ENCODE results near the gene LPCAT4.
"Not testable (repeated sequence)": the region's sequence is repeated elsewhere in the genome, so short reads cannot be mapped to it uniquely, and the experiment has no call there.

LPCAT4 gene

DNA sequence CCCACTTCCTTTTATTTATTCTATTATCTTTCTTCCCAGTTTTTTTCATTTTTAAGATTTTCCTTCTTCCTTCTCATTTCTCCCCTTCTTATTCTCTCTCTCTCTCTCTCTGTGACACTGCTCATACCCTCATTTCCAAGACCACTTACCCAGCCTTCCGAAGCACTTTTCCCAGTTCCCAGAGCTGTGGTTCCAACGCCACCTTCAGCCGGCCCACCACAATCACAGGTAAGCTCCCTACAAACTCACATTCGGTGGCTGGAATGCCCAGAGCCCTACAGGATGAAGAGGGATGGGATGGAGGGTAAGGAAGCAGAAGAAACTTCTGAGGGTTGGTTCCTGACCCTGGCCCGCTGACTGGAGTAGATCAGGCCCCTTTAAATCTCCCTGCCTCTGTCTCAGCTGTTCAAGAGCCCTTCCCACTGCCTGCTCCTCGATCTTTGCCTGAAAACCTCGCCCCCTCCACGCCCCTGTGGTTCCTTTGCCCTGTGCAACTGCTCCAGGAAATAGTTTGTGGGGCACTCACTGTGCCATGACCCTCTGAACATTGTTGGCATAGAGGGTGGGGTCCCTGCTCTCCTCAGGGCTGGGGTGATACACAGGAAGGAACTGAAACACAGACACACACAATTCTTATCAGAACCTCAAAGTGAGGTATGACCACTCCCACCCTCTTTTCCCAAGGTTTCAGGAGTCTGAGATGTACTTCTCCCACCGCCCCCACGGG lies 4.8 kb downstream of the LPCAT4 start:
- DNase-seq (ENCODE audit: low read depth), result no peak

DNA sequence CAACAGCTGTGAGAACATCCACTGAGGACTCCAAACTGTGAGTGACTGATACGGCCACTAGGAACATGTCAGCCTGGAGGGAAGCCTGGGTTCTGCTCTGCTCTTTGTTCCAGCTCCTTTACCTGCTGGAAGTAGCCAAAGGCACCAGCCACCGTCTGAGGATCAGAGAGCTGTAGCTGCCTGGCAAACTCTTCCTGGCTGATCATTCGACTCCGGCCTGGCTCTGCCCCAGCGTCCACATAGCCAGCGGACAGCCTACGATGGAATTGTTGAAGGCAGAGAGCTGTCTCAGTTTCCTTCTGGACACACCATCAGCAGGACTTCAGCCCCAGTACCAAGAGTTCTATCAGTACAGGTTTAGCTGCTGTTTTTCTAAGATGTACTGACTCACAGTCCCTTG lies 5.7 kb downstream of the LPCAT4 start:
- no peak for DNase-seq (ENCODE audit: low read depth)

DNA sequence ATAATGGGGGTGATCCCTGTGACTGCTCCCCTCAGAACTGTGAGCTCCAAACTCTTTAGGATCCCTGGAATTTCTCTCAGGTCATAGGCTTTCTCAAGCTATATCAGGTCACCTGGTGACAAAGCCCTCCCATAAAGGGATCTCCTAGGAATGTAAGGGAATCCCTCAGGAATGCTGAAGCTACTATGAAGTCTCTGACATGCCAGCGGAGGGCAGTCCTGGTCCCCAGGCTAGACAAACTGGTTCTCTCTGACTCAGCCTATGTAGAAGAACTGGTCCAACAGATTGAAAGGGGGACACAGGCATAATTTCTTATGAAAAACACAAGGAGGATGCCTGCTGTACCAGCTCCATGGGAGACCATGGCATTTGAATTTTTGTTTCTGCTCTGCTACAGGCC lies 6.7 kb downstream of the LPCAT4 start:
- DNase-seq (ENCODE audit: low read depth), result peak; percentile 37

DNA sequence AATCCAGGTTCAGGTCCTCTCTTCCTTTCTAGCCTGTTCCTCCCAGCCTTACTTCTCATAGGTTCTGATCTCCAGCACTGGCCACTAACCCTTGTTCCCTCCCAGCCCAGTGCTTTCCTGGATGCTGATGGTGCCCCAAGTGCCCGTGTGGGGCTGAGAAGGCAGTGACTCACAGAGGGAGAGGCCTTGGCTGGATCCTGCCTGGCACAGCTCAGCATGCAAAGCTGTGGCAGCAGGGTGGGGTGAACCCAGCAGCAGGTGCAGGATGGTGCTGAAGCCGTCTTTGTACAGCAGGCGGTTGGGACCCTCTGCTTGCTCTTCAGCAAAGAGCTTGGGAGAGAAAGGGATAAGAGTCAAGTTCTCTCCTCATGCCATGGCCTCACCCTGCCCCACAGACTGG lies 7.6 kb downstream of the LPCAT4 start:
- no peak for DNase-seq (ENCODE audit: low read depth)

DNA sequence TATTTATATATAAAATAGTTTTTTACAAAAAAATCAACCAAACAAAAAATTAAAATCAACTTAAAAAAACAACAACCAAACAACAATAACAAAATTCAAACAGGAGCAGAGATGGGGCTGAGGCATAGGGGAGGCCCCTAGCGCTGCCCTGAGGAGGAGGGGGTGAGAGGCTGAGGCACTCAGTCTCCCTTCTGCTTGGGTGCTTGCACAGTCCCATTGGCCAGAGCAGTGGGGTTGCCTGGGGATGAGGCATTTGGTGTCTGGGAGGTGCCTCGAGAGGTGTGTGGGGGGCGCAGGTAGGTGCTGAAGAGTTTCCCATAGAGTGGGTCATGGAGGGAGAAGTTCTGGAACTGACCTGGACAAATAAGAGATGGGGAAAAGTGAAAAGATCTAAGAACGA lies 8.0 kb downstream of the LPCAT4 start:
- DNase-seq (ENCODE audit: low read depth), result no peak

DNA sequence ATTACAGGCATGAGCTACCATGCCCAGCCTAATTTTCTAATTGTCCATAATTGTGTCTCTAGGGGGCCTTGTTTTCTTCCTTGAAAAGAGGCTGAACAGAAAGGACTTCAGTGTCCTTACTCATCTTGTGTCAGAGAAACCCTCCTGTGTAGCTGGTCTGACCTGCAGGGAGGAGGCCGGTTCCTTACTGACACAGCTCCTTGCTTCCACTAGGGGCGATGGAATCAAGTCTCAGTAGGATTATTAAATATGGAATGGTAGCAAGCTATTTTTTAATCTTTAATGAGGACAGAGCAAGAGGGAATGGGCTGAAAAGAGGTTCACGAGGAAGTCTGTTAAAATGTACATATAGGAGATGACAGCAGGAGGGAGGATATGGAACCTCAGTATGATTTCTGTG lies 8.6 kb downstream of the LPCAT4 start:
- DNase-seq (ENCODE audit: low read depth), result no peak

DNA sequence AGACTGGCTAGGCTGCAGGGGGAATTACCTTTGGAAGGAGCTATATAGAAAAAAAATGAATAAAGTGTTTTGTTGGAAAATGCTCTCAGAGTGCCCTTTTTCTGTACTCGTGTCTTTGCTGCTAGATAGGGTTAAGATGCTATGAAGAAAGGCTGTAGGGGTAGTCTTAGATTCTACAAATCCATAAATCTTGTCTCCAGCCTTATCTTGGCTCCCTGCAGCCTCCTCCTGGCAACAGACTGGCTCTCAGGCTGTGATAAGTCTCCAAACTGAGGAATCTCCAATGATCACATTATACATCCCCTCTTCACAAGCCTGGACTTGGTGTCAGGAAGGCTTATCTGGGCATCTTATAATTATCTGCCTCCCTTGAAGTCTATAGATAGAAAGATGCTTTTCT lies 9.3 kb downstream of the LPCAT4 start:
- DNase-seq (ENCODE audit: low read depth), result no peak

DNA sequence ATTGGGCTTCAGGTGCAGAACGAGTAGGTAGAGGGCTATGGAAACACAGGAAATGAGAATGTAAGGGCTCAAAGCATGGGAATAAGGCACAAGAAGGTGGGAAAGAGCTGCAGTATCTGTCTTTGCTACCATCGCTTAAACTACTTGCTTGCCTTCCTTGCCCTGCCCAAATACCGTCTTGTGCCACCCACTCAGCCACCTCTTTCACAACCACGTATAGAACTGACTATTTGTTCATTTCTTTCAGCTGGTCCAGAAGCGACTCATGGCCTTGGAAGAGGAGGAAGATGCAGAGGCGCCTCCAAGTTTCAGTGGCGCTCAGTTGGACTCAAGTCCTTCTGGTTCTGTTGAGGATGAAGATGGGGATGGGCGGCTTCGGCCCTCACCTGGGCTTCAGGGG lies 11.8 kb downstream of the LPCAT4 start:
- DNase-seq (ENCODE audit: low read depth), result no peak

DNA sequence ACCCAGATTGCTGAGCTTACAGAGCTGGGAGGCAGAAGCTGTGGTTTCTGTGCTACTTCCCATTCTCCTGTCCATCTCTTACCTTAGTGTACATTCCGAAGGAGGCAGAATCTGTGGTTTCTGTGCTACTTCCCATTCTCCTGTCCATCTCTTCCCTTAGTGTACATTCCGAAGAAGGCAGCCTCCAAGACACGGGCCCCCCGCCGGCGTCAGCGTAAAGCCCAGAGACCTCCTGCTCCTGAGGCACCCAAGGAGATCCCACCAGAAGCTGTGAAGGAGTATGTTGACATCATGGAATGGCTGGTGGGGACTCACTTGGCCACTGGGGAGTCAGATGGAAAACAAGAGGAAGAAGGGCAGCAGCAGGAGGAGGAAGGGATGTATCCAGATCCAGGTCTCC lies 12.7 kb downstream of the LPCAT4 start:
- no peak for DNase-seq (ENCODE audit: low read depth)

DNA sequence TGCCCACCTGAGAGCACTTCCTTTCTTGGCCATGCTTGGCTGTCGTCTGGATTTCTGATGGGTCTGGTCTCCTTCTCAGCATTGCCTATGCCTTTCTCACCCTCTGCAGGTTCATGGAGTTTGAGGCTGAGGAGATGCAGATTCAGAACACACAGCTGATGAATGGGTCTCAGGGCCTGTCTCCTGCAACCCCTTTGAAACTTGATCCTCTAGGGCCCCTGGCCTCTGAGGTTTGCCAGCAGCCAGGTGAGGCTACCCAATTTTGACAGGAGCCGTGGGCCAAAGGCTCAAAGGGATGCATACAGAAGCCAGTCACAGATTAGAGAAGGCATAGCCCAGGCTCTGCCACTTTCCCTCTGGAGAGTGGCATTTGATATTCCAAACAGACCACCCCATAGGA lies 13.4 kb downstream of the LPCAT4 start:
- DNase-seq (ENCODE audit: low read depth), result no peak

DNA sequence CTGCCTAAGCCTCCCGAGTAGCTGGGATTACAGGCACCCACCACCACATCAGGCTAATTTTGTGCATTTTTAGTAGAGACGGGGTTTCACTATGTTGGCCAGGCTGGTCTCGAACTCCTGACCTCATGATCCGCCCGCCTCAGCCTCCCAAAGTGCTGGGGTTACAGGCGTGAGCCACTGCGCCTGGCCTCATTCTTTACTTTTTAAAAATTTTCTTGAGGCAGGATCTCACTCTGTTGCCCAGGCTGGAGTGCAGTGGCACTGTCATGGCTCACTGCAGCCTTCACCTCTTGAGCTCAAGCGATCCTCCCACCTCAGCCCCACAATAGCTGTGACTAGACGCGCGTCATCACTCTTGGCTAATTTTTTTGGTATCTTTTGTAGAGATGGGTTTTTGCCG lies 14.0 kb downstream of the LPCAT4 start:
- DNase-seq (ENCODE audit: low read depth), result not testable (repeated sequence)

DNA sequence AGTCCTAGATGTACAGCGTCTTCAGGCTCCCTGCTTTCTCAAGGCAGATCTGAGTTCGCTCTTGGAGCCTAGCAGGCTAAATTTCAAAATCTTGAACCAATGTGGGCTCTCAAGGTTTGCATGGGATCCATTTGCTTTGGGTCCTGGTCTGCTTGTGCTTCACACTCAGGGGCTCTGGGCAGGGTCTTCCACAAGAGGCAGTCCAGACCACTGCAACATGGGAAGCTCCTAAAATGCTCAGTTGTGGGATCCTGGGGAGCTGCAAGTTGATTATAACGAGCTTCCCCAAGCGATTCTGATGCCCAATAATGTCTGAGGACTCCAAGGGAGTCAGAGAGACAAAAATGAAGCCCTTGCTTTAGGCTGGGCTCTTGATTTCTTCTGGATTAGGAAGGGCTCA lies 17.2 kb downstream of the LPCAT4 start:
- DNase-seq (ENCODE audit: low read depth), result no peak

DNA sequence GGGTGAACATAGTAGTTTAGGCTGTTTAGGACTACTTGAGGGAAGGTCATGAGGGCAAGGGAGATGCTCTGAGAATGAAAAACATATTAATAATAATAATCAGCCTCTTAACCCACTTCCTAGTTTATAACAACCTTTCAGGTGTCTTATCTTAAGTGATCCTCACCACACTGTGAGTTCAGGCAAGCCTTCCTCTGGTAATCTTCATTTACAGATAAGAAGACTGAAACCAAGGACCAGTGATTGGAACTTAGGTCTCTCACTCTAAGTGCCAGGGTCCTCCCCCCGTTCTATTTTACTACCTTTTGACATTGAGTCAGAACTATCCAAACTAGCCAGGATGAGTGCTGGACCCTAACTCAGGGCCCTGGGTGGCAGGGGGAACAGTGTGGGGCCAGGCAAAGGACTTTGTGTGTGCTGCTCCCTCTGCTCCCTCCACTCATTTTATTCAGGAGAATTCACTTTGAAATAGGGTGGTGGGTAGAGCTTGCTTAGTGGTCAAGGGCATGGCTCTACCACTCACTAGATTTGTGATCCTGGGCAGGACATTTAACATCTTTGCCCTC lies 18.2 kb downstream of the LPCAT4 start:
- no peak for DNase-seq (ENCODE audit: low read depth)

DNA sequence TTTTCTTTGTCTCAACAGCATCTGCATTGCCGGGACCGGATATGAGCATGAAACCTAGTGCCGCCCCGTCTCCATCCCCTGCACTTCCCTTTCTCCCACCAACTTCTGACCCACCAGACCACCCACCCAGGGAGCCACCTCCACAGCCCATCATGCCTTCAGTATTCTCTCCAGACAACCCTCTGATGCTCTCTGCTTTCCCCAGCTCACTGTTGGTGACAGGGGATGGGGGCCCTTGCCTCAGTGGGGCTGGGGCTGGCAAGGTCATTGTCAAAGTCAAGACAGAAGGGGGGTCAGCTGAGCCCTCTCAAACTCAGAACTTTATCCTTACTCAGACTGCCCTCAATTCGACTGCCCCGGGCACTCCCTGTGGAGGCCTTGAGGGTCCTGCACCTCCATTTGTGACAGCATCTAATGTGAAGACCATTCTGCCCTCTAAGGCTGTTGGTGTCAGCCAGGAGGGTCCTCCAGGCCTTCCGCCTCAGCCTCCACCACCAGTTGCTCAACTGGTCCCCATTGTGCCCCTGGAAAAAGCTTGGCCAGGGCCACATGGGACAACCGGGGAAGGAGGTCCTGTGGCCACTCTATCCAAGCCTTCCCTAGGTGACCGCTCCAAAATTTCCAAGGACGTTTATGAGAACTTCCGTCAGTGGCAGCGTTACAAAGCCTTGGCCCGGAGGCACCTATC lies 18.9 kb downstream of the LPCAT4 start:
- no peak for DNase-seq (ENCODE audit: low read depth)

DNA sequence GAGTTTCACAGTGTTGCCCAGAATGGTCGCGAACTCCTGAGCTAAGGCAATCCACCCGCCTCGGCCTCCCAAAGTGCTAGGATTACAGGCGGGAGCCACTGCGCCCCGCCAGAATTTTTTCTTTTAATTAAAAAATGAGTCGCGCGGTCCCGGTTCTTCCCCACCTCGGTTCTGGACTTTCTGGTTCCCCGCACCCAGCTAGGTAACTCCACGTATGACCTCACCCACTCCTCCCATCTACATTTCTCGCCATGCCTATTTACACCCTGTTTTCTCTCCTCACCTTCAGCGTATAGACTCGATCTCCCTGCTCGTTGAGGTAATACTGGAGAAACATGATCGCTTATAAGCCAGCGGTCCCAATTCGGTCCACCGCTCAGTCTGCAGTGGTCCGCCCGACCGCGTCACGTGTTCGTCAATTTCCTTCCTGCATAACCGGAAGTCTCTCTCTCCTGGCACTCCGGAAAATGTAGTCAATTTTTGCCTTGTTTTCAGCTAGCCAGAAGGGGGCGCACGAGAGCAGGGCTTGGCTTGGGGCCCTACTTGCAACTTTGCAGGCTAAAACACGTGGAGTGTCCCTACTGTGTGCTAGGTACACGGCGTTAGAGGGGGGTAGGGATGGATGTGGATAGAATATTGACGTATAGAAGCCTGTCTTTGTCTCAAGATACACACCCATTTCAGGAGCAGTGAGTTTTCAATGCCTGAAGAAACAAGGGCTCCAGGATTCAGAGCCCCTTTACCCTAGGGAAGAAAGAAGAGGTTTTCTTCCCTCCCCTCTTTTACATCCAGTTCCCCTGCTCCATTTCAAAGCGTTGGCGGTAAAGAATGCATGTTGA lies 24.0 kb downstream of the LPCAT4 start, which contains the start of the genes NOP10 and NUTM1:
TSS of gene NOP10 (minus strand) at position 400 of the 839 bp plus-strand sequence. CDS start at position 337, 63 bp downstream.
TSS of gene NUTM1 (plus strand) at position 579 of the 839 bp plus-strand sequence. CDS start 382 bp downstream, outside the sequence.
- peak; percentile 93 for DNase-seq (ENCODE audit: low read depth)

DNA sequence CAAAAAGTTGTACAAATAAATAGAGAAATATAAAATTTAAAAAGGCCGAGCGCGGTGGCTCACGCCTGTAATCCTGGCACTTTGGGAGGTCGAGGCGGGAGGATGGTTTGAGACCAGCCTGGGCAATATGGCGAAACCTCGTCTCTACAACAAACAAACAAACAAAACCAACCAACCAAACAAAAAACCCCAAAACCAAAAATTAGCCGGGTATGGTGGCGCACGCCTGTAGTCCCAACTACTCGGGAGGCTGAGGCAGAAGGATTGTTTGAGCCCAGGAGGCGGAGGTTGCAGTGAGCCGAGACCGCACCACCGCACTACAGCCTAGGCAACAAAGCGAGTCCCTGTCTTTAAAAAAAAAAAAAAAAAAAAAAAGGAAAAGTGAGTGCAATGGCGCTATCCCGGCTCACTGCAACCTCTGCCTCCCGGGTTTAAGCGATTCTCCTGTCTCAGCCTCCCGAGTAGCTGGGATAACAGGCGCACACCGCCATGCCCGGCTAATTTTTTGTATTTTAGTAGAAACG lies 24.7 kb downstream of the LPCAT4 start:
- not testable (repeated sequence) for DNase-seq (ENCODE audit: low read depth)

DNA sequence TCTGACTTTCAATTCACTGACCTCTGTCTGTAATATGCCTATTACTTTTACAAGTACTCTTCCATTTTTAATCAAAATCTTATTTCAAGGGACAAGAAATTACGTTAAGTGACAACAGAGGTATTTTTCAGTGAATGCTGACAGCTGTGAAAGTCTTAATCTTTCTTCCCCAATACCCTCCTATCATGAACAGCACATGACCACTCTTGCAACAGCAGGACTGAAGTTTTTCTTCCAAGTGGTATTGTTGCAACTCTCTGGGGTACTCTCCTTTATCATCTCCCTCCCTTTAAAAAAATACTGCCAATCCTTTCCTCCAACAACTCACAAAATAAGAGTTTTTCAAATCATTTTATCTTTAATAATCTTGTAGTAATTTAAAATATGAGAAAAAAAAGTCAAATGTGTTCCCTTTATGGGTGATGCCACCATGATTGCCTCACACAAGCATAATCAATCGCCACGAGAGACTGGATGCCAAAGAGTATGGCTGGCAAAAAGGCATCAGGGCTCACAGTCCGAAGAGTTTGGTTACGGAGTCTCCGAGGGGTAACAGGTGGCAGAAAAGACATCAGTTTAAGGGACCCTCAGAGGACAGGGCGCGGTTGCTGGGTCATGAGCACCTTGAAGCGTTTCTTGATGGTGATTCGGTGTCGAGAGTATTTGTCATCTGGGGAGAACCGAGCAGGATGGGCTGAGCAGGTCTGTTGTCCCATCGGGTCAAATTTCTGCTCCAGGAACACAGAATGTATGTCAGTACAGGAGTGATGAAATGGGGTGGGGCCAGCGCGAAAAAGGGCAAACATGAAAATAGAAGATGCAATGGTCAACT lies 25.4 kb downstream of the LPCAT4 start:
- no peak for DNase-seq (ENCODE audit: low read depth)

DNA sequence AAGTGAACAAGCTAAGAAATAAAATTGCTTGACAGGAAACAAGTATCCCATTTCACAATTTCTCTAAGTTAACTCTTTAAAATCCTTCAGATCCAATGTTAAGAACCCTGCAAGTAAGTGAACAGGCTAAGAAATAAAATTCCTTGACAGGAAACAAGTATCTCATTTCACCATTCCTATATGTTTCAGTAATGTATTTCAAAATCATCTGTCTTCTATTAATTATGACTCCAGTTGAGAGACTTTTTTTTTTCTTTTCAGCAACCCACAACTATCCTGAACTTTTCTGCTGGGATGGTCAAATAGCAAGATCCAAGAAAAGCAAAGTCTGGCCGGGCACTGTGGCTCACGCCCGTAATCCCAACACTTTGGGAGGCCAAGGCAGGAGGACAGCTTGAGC lies 27.1 kb downstream of the LPCAT4 start:
- peak; percentile 16 for DNase-seq (ENCODE audit: low read depth)

DNA sequence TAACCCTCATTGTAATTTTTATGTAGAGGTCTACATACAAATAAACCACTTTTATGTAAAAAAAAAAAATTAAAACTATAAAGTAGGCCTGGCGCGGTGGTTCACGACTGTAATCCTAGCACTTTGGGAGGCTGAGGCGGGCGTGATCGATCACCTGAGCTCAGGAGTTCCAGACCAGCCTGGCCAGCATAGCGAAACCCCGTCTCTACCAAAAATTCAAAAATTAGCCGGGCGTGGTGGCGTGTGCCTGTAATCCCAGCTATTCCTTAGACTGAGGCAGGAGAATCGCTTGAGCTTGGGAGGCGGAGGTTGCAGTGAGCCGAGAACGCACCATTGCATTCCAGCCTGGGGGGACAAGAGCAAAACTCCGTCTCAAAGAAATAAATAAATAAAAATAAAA lies 28.6 kb downstream of the LPCAT4 start:
- DNase-seq (ENCODE audit: low read depth), result no peak

DNA sequence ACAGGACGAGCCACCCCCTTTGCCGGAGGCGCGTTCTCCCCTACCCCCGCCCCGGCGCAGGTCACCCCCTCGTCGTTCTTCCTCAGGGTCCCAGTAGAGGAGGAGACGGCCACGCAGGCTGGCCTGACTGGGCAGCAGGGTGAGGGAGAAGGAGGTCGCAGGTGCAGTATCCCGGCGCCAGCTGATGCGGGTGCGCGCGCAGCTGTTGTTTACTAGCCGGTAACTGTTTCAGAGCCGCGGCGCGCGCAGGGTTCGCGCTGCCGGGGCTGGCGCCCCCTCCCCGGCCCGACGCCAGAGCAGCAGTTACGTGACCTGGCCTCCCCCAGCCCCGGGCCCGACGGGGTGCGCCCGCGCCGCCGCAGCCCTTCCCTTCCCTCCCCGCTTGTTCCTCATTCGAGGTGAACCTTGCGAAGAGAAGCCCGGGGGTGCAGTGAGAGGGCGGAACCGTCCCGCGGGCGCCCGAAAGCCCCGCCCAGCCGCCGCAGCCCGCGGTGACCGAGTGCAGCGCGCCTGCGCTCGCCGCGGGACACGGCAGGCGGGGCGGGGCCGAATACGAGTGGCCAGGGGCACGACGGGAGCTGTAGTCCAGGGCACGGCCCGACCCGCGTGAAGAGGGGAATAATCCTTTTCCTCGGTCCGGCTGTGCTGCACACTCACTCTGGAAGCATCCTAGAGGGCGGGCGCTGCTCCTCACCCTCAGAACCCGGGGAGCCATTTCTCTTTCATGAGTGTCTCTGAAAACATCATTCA lies 29.3 kb downstream of the LPCAT4 start, which contains the start of gene SLC12A6:
TSS of gene SLC12A6 (minus strand) at position 225 of the 750 bp plus-strand sequence. CDS start 1,101 bp downstream, outside the sequence.
- peak; percentile 97 for DNase-seq (ENCODE audit: low read depth)
